ENCODE data around the gene ZBTB25.

DNA sequence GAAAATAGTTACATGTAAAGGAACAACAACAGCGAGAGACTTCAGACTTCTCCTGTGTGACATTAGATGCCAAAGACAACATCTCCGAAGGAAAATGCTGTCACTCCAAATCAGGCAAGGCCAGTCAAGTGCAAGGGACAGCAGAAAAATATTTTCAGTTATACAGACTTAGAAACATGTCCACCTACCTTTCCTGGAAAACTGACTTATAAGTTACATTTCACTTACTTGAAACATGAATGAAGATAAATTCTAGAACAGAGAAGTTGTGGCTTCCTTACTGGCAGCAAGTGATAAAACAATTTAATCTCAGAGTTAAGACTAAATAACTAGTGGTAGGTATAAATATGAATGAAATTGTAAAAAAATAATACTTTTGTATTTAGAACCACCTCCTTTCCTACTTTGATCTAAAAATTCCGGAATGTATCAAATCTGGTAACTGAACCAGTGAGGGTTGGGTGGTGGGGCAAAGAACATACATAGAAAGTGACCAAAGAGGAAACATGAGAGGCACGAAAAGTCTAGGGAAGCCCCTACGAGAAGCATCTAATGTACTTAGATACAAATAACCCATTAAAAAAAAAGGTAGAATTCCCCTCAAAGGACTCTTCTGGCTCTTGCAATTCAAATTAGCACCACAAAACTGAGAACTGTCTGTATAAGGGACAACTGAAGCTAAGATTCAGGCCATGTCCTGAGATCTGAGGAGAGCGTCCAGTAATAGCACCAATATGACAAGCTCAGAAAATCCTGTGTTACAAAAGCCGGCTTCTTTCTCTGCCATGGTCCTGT lies 94.3 kb downstream of the ZBTB25 start:
- TF ChIP-seq POLR2A (IDR thresholded peaks at IDR 0.05; ENCODE audit: low read length) = no peak
- no peak for TF ChIP-seq GATA1 (IDR thresholded peaks at IDR 0.05; ENCODE audit: low read depth, low read length)

Measured in erythroblast (primary cell).